ENCODE measurements around the gene ST6GALNAC5.
A peak's percentile ranks its signal among the peaks of the same experiment; 100 is the strongest.

Gene ST6GALNAC5

DNA sequence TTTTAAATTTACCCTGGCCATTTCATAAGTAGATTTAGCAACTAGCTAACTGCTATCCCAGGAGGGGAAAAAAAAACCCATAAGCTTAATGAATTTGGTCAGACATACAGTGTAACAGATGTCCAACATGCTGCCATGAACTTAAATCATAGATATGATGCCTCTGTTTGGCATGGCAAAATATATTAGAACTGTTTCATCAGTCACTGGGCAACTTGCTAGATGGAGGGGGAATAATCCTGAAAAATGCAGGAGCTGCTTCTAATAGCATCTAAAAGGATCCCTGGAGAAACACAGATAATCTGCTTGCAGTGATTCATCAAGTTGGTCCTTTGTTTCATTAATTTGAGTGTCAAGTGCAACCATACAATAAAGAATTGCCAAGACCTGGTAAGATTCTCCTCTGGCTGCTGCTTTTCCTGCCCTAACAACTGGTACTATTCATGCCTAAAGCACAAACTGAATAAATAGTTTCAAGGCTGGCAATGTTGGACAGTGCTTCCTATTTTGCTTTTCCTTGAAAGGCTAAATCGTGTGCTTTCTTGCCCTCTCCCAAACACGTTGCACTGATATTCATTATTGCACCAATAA lies 1.5 kb upstream of the ST6GALNAC5 start:
- H3K4me3 ChIP-seq (ENCODE audit: control insufficient read depth, low read depth, low read length), result no peak overlapping the region
- DNase-seq (ENCODE audit: low read depth), result no peak
- TF ChIP-seq, protein P1, sequence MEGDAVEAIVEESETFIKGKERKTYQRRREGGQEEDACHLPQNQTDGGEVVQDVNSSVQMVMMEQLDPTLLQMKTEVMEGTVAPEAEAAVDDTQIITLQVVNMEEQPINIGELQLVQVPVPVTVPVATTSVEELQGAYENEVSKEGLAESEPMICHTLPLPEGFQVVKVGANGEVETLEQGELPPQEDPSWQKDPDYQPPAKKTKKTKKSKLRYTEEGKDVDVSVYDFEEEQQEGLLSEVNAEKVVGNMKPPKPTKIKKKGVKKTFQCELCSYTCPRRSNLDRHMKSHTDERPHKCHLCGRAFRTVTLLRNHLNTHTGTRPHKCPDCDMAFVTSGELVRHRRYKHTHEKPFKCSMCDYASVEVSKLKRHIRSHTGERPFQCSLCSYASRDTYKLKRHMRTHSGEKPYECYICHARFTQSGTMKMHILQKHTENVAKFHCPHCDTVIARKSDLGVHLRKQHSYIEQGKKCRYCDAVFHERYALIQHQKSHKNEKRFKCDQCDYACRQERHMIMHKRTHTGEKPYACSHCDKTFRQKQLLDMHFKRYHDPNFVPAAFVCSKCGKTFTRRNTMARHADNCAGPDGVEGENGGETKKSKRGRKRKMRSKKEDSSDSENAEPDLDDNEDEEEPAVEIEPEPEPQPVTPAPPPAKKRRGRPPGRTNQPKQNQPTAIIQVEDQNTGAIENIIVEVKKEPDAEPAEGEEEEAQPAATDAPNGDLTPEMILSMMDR (conservative IDR thresholded peaks at IDR 0.05; ENCODE audit: control insufficient read depth, insufficient read depth, low read depth, low read length), result no peak

DNA sequence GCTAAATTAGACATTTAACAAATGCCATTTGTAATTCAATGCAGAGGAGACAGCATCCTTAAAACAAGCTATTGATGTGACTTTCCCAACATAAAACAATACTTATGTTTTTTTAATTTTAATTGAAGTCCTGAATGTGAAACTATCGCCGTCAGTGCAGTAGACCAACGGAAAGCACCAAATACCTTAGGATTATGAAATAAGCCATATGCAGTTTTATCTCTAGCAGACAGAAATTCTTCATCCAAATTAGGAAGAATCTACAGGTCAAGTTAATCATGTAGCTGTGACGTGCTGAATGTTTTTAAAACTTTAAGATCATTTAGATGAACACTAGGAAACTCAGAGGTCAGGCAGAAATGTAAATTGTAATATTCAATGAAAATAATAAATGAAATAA lies 714 bp upstream of the ST6GALNAC5 start:
- DNase-seq (ENCODE audit: low read depth), result no peak
- H3K4me3 ChIP-seq (ENCODE audit: control insufficient read depth, low read depth, low read length), result no peak overlapping the region
- TF ChIP-seq, protein P1 (conservative IDR thresholded peaks at IDR 0.05; ENCODE audit: control insufficient read depth, insufficient read depth, low read depth, low read length), result no peak

DNA sequence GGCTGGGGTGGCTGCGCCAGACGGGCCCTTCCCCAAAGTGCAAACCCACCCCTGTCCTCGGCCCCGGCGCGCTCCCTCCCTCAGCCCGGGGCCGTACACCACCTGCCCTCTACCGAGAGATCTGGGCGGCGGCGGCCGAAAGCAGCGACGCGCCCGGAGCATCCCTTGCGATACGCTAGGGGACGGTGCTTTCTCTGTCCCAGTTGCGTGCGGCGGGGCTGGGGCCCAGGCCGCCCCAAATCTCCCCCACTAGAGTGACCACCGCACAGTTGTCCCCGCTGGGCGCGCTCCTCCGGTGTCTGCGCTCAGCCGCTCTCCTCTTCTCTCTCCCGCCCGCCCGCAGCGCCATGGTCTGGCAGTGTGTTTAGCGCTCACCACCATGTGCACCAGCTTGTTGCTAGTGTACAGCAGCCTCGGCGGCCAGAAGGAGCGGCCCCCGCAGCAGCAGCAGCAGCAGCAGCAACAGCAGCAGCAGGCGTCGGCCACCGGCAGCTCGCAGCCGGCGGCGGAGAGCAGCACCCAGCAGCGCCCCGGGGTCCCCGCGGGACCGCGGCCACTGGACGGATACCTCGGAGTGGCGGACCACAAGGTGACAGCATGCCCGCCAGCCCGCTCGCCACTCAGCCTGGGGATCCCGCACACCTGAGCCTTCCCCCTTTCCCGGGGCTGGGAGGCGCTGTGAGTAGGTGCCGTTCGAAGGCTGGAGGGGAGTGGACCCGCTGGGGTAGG lies 1.0 kb downstream of the ST6GALNAC5 start:
- peak; percentile 15 for DNase-seq (ENCODE audit: low read depth)
- TF ChIP-seq, protein P1 (conservative IDR thresholded peaks at IDR 0.05; ENCODE audit: control insufficient read depth, insufficient read depth, low read depth, low read length), result no peak

DNA sequence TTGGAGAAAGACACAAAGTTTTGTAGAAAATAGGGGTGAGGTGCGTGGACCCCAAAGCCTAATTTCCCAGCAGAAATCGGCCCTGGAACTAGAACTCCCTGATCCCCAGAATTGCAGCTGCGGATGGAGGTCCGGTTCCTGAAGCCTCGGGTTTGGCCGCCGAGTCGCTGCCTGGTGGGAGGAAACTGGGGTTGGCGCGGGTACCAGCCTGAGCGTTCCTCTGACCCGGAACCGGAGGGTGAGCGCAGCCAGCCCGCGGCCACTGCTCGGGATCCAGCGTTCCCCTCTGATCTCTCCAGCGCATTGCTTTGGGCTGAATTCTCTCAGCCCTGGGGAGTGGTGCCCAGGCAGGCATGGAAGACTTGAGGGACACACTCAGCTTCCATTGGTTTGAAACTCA lies 1.6 kb downstream of the ST6GALNAC5 start:
- H3K4me3 ChIP-seq (ENCODE audit: control insufficient read depth, low read depth, low read length), result no peak overlapping the region
- TF ChIP-seq, protein P1 (conservative IDR thresholded peaks at IDR 0.05; ENCODE audit: control insufficient read depth, insufficient read depth, low read depth, low read length), result no peak
- DNase-seq (ENCODE audit: low read depth), result no peak

More for the DNA sequence above, 1.0 kb downstream of the ST6GALNAC5 start:
- H3K4me3 ChIP-seq (ENCODE audit: control insufficient read depth, low read depth, low read length), result peak overlapping the region; percentile 43

DNA sequence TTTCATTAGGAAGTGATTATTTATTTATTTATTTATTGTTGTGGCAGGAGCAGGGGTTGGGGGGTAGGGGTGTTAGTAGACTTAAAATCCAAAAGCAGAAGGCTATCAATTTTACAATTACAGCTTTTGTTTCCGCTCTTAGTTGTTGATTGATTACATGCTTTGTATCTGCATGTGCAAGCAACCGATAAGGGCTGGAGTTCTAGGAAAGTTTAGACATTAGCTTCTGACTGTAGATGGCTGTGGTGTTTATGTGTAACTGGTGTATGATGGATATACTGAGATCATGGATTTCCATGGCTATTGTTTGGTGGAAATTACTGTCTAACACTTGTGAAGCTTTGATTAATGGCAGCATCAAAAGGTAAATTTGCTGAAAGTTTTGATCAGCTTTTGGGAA lies 2.8 kb downstream of the ST6GALNAC5 start:
- H3K4me3 ChIP-seq (ENCODE audit: control insufficient read depth, low read depth, low read length), result no peak overlapping the region
- TF ChIP-seq, protein P1 (conservative IDR thresholded peaks at IDR 0.05; ENCODE audit: control insufficient read depth, insufficient read depth, low read depth, low read length), result no peak
- DNase-seq (ENCODE audit: low read depth), result no peak

DNA sequence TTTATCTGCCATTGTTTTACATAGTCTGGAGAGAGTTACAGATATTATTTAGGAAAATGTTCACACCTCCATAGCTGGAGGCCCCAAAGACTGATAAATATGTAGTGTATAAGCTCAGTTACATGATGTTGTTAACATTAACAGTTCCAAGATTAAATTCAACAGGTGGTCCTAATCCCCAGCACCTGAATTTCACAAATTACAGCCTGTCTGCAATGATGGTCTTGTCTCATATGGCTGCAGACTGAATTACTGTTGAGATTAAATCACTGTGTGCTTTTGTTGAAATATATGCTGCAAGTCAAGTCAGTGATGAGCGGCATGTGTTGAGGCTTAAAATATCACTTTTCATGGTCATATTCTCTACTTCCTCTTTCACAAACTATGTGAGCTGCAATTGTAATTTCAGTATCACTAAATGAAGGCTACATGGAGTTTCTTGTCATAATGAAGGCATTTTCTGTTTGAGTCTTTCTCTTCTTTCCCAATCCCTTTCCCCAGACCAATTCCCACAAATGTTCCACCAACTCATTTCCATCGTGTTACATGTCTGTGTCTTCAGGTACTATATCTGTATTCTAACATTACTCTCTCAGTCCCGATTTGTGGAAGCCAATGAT lies 4.2 kb downstream of the ST6GALNAC5 start:
- H3K4me3 ChIP-seq (ENCODE audit: control insufficient read depth, low read depth, low read length), result no peak overlapping the region
- DNase-seq (ENCODE audit: low read depth), result no peak
- TF ChIP-seq, protein P1 (conservative IDR thresholded peaks at IDR 0.05; ENCODE audit: control insufficient read depth, insufficient read depth, low read depth, low read length), result no peak
